Stimulated activated CD8-positive, alpha-beta memory T cell treated with anti-CD3 and anti-CD28 coated beads, Interleukin-2, amount 100 ng/mL, for 1 hour (primary cell): Measurements from ENCODE around the gene RAP1GAP.
"Not testable (repeated sequence)": the region's sequence is repeated elsewhere in the genome, so short reads cannot be mapped to it uniquely, and the experiment has no call there.

Source experiments
- DNase-seq, 2 donors: peaks; one replicate each; pipeline ENCODE4 v3.0.0-alpha.2; 2020; ENCODE audit warnings: low read depth in 2 of 2

The RAP1GAP gene

GRCh38 chr1:21569820-21570527 lies 99.2 kb downstream of the RAP1GAP start:
- no peak for DNase-seq

- no peak for DNase-seq
Observed at GRCh38 chr1:21568809-21569385, 100.3 kb downstream of the RAP1GAP start.

GRCh38 chr1:21568006-21568746 lies 101.0 kb downstream of the RAP1GAP start:
- no peak for DNase-seq

GRCh38 chr1:21567241-21568005 lies 101.7 kb downstream of the RAP1GAP start:
- DNase-seq: no peak

- DNase-seq: not testable (repeated sequence)
Observed at GRCh38 chr1:21566361-21566760, 102.8 kb downstream of the RAP1GAP start.

- DNase-seq: no peak
Observed at GRCh38 chr1:21565285-21565684, 103.9 kb downstream of the RAP1GAP start.

- DNase-seq: no peak
Observed at GRCh38 chr1:21564521-21565095, 104.5 kb downstream of the RAP1GAP start.

- no peak for DNase-seq
Observed at GRCh38 chr1:21563971-21564370, 105.2 kb downstream of the RAP1GAP start.

GRCh38 chr1:21562896-21563295 lies 106.3 kb downstream of the RAP1GAP start:
- no peak for DNase-seq

GRCh38 chr1:21560916-21561638 lies 108.1 kb downstream of the RAP1GAP start:
- DNase-seq: no peak

GRCh38 chr1:21559788-21560567 lies 109.2 kb downstream of the RAP1GAP start:
- DNase-seq: no peak

- DNase-seq: no peak
Observed at GRCh38 chr1:21553116-21553926, 115.8 kb downstream of the RAP1GAP start.

GRCh38 chr1:21552715-21553114 lies 116.4 kb downstream of the RAP1GAP start:
- DNase-seq: no peak

GRCh38 chr1:21550866-21551475 lies 118.2 kb downstream of the RAP1GAP start:
- no peak for DNase-seq

- DNase-seq: no peak
Observed at GRCh38 chr1:21550097-21550496, 119.1 kb downstream of the RAP1GAP start.

- DNase-seq: no peak
Observed at GRCh38 chr1:21547876-21548275, 121.3 kb downstream of the RAP1GAP start.
